ENCODE measurements around the gene ASB8.
A peak's percentile ranks its signal among the peaks of the same experiment; 100 is the strongest.
"Not testable (repeated sequence)": the region's sequence is repeated elsewhere in the genome, so short reads cannot be mapped to it uniquely, and the experiment has no call there.

ASB8 gene

GRCh38 chr12:48131517-48131916 is 25.8 kb downstream of the ASB8 start:
- no peak for DNase-seq

- DNase-seq = no peak
Observed at GRCh38 chr12:48129376-48129775, 27.9 kb downstream of the ASB8 start.

GRCh38 chr12:48128800-48129199 is 28.5 kb downstream of the ASB8 start:
- no peak for DNase-seq

GRCh38 chr12:48126953-48127630 is 30.2 kb downstream of the ASB8 start:
- no peak for DNase-seq

- no peak for DNase-seq
Observed at GRCh38 chr12:48125985-48126384, 31.3 kb downstream of the ASB8 start.

GRCh38 chr12:48125542-48125941 is 31.8 kb downstream of the ASB8 start:
- not testable (repeated sequence) for DNase-seq

GRCh38 chr12:48123169-48123568 is 34.1 kb downstream of the ASB8 start:
- DNase-seq = no peak

- no peak for DNase-seq
Observed at GRCh38 chr12:48122065-48122834, 35.1 kb downstream of the ASB8 start.

- no peak for DNase-seq
Observed at GRCh38 chr12:48121522-48121921, 35.8 kb downstream of the ASB8 start.

GRCh38 chr12:48119834-48120195 is 37.5 kb downstream of the ASB8 start:
- no peak for DNase-seq

- peak; percentile 56 for DNase-seq
Observed at GRCh38 chr12:48119078-48119833, 38.1 kb downstream of the ASB8 start, which contains the start of gene PFKM. Gene PFKM (plus strand): TSS chr12:48119364. CDS start chr12:48122775, 3,411 bp downstream.

GRCh38 chr12:48118284-48118871 is 38.9 kb downstream of the ASB8 start:
- DNase-seq = no peak

GRCh38 chr12:48115957-48116356 is 41.4 kb downstream of the ASB8 start:
- DNase-seq = no peak

- DNase-seq = not testable (repeated sequence)
Observed at GRCh38 chr12:48111312-48111693, 46.0 kb downstream of the ASB8 start.

- no peak for DNase-seq
Observed at GRCh38 chr12:48110691-48111311, 46.5 kb downstream of the ASB8 start.

GRCh38 chr12:48109424-48109823 is 47.9 kb downstream of the ASB8 start:
- DNase-seq = no peak

GRCh38 chr12:48106681-48107613 is 50.4 kb downstream of the ASB8 start:
- DNase-seq = no peak

- peak; percentile 92 for DNase-seq
Observed at GRCh38 chr12:48105867-48106680, 51.2 kb downstream of the ASB8 start, which contains the start of gene SENP1. Gene SENP1 (minus strand): TSS chr12:48106079. CDS start chr12:48101472, 4,607 bp downstream.

- DNase-seq = peak; percentile 46
Observed at GRCh38 chr12:48105321-48105866, 51.9 kb downstream of the ASB8 start.

GRCh38 chr12:48104531-48104930 is 52.8 kb downstream of the ASB8 start:
- no peak for DNase-seq

Measured in suppressor macrophage treated with lipopolysaccharide for 4 hours (primary cell).